ENCODE data around the gene SYVN1. TPM values are rescaled to one million over a fixed set of nuclear protein-coding genes. Genes with fewer than 3 reads are reported as not detected.

Gene SYVN1
- total RNA-seq, 1 experiment from 2014 or later, result 45.9 TPM

- ChIA-PET POLR2A (interaction anchor here (1.1 to 2.8 kb wide), 7 partner anchors 12 to 70 kb away, joined by 3 to 20 read pairs (median 6); partner anchors contain the start of genes FAU, MRPL49, SPDYC and SYVN1), CTCF (interaction anchor here (0.8 to 2.7 kb wide), 7 partner anchors 12 to 334 kb away, joined by 3 to 14 read pairs (median 6); partner anchors contain the start of genes FAU, MRPL49, SPDYC and SYVN1), RAD21 (ENCODE audit: low non-redundant PET in 1 of 2, low total read pairs in 2 of 2, uncharacterized antibody in 2 of 2, unreplicated experiment in 2 of 2) (interaction anchor here (1.0 to 1.4 kb wide), 4 partner anchors 46 to 64 kb away, joined by 3 to 8 read pairs (median 4); partner anchors contain the start of genes FAU (in 1 of the 2), MRPL49 (in 1 of the 2) and ZNHIT2 (in 1 of the 2))
- peaks cover 23 to 35% of the 10 kb centered on the region in 2 experiments for H3K4me1 ChIP-seq (ENCODE audit: control insufficient read depth in 1 of 2, insufficient read depth in 2 of 2, low read length in 2 of 2)
- BruUV-seq (replicated peaks), result no TSS peak
- no peak for TF ChIP-seq SRF (IDR thresholded peaks at IDR 0.05; ENCODE audit: low read depth)
- TF ChIP-seq MAX (IDR thresholded peaks at IDR 0.05), result peak; percentile 50; the same call in 1 of the 2 replicates
- TF ChIP-seq ZBTB33 (IDR thresholded peaks at IDR 0.05; ENCODE audit: extremely low read depth, insufficient replicate concordance, low read length), result peak; percentile 30
- TF ChIP-seq EZH2phosphoT487 (IDR thresholded peaks at IDR 0.05; ENCODE audit: borderline replicate concordance), result no peak
- no peak for TF ChIP-seq CTCF (IDR thresholded peaks at IDR 0.05 in 2 of 3, conservative IDR thresholded peaks at IDR 0.05 in 1 of 3; ENCODE audit: borderline replicate concordance in 1 of 3, insufficient read depth in 1 of 3, low read depth in 2 of 3, low read length in 2 of 3)
- TF ChIP-seq SP1 (IDR thresholded peaks at IDR 0.05; ENCODE audit: low read depth), result peak; percentile 69
- TF ChIP-seq POLR2AphosphoS5 (IDR thresholded peaks at IDR 0.05; ENCODE audit: low read depth, low read length), result peak; percentile 67
- H3K4me3 ChIP-seq (replicated peaks in 1 of 2; ENCODE audit: low read depth in 1 of 2, low read length in 2 of 2), result peak within 1 kb of the TSS; percentile 81 to 95
- intact Hi-C loops (cut with micrococcal nuclease), result loop anchor here (2.0 to 5.0 kb wide), 4 partner anchors 47 to 334 kb away; partner anchors contain the start of genes SYVN1 and TM7SF2
- ATAC-seq, result peak; percentile 77
- H3K36me3 ChIP-seq (ENCODE audit: control insufficient read depth in 1 of 2, insufficient read depth in 2 of 2, low read length in 2 of 2), result peaks cover 7 to 26% of the 10 kb centered on the region in 2 experiments; a peak in 3 of 4 replicates
- H3K9me3 ChIP-seq (ENCODE audit: control insufficient read depth in 1 of 2, insufficient read depth in 1 of 2, low read depth in 1 of 2, low read length in 2 of 2), result no peaks in the 10 kb centered on the region
- no peaks in the 10 kb centered on the region for H3K27me3 ChIP-seq (ENCODE audit: insufficient read depth, low read length)
- H2AFZ ChIP-seq (ENCODE audit: low read depth, low read length, poor library complexity, severe bottlenecking), result no peak within 1 kb of the TSS
- no peaks in the 10 kb centered on the region for H4K20me1 ChIP-seq (ENCODE audit: insufficient read depth)
- no peaks in the 10 kb centered on the region for H3K9me2 ChIP-seq (ENCODE audit: insufficient read depth)
- peak within 1 kb of the TSS; percentile 97 for H3K4me2 ChIP-seq (ENCODE audit: low read length)
- H3K9ac ChIP-seq (ENCODE audit: low read length), result peak within 1 kb of the TSS; percentile 97
- peaks cover 56% of the 10 kb centered on the region for H3K79me2 ChIP-seq (ENCODE audit: insufficient read depth, low read length)
- DNase-seq (ENCODE audit: low read depth, low spot score), result peak; percentile 87
- H3K27ac ChIP-seq (ENCODE audit: low read depth, low read length), result peak within 1 kb of the TSS; percentile 100
Measured at GRCh38 chr11:65181569-65182257, 47.4 kb upstream of the SYVN1 start, which contains the start of gene CAPN1. Gene CAPN1, plus strand, starts transcription at chr11:65181928. Its CDS starts 774 bp downstream, at chr11:65182702.
